Glomerular visceral epithelial cell (primary cell): ENCODE results near the gene SNN.

Experiments used
- DNase-seq: peaks from one replicate; pipeline ENCODE4 v3.0.0-alpha.2; 2016; ENCODE audit errors: extremely low spot score

Gene SNN

GRCh38 chr16:11666103-11667055 is 1.9 kb upstream of the SNN start:
- no peak for DNase-seq

DNA sequence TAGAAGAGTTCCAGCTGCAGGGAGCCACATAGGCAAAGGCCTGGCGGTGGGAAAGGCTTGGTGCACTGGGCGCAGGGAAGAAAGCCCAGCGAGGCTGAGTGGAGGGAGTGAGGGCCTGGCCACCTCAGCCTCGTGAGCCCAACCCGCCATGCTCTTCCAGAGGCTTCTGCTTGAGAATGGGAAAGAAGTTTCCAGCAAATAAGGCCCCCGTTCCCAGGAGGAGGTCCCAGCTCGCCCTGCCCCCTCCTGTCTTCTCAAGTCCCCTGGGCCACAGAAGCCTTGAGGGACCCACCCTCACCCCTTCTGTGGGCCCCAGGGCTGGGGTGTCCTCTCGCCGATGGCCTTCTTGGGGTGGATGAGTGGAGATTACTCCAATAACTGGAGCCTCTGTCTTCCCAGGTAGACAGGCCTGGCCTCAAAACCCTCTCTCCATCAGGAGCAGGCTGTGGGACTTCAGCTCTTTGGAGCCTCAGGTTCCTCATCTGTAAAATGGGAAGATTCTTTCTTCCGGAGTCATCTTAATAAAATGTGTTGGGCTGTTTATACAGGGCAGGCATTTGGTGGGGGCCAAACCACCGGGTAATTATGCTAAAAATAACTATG is 933 bp upstream of the SNN start:
- no peak for DNase-seq

DNA sequence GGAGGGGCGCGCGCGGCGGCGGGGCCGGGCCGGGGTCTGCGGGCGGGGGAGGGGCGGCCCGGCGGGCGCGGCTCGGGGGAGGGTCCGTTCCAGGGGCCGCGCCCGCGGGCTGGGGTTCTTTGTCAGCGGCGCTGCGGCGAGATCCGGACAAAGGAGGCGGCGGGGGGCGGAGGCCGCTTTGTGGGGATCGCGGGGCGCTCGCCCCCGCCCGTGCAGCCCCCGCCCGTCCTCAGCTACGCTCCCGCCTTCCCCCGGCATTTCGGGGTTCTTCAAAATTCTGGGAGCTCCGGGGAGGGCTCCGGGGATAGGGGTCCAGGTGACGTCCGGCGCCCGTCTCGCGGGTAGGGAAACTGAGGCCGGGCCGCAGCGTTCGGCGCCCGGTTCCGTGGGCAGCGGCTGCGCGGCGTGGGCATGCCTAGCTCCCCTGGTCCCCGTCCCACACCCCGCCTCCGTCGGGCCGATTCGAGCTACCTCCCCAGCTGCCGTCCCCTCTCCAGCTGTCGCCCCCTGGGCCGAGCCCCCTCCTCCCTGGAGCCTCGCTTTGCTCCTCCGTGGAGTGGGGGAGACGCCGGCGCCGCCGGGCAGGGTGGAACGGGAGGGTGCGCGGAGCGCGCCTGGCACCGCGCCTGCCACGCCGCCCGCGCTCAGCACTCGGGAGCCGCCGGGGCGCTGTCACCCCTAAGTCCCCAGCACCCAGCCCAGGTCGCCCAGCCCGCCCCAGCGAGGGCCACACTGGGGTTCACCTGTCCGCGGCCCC is 546 bp downstream of the SNN start:
- DNase-seq, result no peak

DNA sequence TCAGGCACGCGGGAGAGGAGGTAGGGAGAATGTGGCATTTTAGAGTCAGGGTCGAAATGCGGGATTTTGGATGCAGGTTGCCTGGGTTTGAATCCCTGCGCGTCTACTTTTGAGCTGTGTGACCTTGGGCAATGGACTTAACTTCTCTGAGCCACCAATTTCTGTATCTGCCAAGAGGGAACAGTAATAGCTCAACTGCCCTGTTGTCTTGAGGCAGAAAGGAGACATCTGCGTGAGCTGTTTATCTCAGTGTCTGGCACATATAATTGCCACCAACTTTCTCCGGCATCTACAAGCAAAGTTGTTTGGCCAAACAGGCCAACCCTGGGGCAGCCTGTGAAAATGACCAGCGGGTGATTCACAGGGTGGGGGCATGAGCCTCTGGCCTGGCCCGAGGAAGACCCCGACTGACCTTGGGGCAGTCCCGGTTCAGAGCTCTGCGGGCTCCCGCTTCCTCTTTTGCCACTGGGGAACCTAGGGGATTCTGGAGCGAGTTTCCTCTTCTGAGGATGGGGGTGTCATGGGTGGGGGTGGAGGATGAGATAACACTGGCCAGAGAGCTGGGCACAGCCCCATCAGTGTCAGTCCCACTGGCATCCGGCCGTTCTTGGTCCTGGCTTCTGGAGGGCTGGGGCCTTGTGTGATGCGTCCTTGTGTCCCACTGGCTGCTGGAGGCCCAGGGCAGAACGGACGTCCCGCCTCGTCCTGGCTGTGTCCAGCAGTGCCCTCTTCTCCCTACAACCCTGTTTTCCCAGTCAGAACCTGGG is 1.3 kb downstream of the SNN start:
- no peak for DNase-seq

DNA sequence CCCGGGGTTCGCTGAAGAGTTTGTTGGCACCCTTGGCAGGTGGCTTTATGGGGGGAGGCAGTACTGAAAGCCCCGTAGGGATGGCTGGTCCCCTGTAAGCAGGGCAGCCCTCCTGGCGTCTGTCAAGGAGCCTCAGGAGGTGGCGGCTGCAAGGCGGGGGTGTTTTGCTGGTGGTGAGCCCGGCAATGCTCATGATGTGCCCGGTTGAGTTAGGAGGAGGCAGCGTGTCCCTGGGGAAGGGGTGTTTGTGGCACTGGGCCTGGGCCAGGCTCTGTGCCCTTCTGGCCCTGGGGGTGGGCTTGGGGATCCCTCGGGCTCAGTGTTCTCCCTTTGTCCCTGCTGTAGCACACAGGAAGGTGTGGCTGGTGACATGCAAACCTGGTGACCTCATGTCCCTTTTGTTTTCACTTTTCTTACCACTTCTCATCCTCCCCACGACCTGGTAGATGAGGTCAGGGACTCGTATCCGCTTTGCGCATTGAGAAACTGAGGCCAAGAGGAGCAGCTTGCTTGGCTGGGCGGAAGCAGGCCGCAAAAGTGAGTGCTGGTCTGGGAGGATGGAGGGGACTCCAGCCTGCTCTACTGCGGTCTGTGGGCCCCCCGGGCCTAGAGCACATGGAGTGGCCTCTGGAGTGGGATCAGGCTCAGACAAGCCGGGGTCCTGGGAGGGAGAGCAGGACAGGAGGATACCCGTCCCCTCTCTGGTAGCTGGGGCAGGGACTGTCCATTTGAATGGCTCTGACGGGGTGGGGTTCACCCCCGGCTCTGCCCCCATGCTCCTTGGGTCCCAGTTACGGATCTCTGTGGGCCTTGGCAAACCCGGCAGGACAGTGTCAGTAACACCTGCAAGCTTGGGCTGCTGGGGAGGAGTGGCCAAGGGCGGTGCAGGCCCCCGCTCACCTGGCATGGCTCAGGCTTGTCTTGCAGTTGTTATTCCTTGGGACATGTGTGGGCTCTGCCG is 2.2 kb downstream of the SNN start:
- DNase-seq, result no peak

DNA sequence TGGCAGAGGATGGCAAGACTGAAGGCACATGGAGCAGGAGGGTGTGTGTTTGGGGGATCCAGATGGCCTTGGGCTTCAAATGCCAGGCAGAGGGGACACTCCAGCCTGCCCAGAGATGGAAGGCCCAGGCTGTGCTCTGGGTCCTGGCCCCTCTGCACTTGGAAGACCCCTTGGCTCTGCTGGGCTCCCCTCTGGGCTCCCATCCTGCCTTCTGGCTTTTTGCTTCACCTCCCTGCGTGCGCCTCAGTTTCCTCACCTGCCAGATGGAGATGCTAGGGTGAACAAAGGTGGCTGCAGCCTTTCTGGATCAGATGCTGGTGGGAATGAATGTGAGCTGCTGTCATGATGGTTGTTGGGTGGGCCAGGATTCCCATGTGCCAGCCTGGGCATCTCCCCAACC is 3.0 kb downstream of the SNN start:
- no peak for DNase-seq

DNA sequence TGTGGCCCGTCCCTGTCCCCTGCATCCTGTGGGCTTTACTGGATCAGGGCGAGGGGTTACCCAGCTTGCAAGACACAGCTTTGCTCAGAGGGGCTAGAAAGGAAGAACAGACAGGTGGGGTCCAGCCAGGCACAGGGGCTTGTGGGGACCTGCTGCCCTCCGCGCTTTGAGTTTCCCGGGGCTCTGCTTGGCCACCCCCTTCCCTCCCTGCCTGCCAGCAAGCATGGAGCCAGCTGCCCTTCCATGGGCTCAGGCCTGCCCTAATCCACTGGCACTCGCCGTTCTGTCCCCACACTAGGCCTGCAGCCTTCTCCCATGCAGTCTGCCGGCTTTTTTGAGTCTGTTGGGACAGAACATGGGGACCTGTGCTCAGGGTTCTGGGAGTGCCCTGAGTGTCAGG is 3.4 kb downstream of the SNN start:
- no peak for DNase-seq

DNA sequence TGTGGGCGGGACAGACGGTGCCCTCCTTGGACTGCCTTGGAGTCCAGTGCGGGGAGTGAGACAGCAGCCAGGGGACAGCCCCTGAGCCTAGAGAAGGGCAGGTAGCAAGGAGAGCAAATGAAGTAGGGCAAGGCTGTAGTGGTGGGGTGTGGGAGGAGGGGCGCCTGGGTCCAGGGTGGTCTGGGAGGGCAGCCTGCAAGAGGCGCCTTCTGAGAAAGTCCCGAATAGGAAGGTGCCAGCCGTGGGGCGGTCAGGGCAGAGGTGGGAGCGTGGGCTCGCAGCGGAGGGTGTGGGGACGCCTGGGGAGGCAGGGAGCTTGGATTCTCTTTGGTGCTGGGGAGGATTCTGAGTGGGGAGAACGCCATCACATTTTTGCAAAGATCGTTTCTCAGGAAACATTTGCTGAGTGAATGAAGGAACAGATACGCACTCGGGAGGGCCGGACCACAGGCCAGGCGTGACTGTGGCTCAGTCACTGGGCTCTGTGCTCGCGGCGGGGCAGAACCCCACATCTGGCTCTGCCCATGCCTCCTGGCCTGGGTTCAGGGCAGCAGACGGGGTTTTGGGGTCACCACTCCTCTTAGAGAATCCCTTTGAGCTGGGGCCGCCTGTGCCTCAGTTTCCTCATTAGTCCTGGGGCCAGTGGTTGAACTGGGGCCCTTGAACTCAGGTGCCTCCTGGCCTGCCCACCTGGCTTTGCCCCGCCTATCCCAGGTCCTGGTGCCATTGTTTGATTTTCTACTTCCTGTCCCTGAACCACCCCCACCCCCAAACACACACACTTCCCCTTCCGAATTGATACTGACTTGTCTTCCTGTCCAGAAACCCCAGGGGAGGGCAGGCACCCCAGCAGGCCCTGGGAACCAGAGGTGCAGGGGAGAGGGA is 4.2 kb downstream of the SNN start:
- DNase-seq, result no peak

- no peak for DNase-seq
Measured at GRCh38 chr16:11673091-11674000, 5.1 kb downstream of the SNN start.

GRCh38 chr16:11674001-11674817 is 6.0 kb downstream of the SNN start:
- no peak for DNase-seq

DNA sequence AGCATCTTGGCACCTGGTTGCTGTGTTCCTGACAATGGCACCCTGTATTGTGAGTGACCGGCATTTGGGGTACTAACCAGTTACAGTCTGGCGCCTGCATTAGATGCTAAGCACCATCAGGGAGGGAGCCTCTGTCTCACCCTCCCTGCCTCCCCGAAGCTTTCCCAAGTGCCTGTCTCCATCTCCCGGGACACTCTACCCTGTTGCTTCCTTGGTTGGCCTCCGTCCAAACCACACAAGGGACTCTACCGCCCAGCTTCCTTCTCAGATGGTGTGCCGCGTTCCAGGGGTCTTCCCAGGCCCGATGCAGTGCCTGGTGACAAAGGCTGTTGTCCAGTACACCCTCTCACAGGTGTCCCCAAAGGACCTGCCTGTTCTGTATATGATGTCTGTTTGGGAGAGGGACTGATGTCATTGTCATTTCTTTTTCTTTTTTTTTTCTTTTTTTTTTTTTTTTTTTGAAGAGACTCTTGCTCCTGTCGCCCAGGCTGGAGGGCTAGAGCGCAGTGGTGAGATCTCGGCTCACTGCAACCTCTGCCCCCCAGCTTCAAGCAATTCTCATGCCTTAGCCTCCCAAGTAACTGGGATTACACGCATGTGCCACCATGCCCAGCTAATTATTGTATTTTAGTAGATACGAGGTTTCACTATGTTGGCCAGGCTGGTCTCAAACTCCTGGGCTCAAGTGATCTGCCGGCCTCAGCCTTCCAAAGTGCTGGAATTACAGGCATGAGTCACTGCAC is 6.7 kb downstream of the SNN start:
- peak; percentile 69 for DNase-seq

GRCh38 chr16:11675561-11676511 is 7.6 kb downstream of the SNN start:
- peak; percentile 62 for DNase-seq

- no peak for DNase-seq
Measured at GRCh38 chr16:11676799-11677198, 8.5 kb downstream of the SNN start.

DNA sequence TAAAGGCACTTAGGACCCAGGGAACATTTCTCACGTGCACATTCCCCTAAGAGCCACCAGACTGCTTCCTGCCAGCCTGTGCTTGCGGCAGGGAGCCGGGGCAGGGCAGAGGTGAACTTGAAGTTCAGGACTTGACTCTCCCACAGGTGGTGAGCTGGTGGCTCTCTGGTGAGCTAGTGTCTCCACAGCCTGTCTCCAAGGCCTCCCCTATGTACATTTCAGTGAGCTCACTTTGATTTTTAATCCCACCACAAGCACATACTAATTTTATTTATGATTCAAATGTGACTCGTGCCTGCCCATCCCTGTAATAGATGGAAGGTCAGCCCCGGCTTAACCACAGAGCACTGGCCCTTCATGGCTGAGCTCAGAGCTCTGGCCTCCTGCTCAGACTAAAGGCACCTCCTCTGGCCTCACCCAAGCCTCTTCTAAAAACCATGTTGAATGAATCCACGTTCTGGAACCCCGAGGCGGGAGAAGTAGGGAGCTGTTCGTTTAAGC is 9.2 kb downstream of the SNN start:
- peak; percentile 46 for DNase-seq
